ENCODE results near the gene ESRP2.

The ESRP2 gene

GRCh38 chr16:68187505-68187904 is 48.4 kb downstream of the ESRP2 start:
- Histone ChIP-seq H4K20me1 (ENCODE audit: insufficient read depth, low read length) (no peaks in the 10 kb centered on the region; the same call in 1 of the 2 replicates), H3K36me3 (replicated peaks; ENCODE audit: insufficient read depth, low read length) (no peaks in the 10 kb centered on the region), H3K4me3 (ENCODE audit: low read length) (no peak overlapping the region), H3F3A (ENCODE audit: insufficient read depth, low read length) (no peaks in the 10 kb centered on the region), H3K4me1 (ENCODE audit: low read length) (no peaks in the 10 kb centered on the region), H3K27ac (ENCODE audit: low read length) (no peak overlapping the region), H3K9ac (ENCODE audit: low read length) (no peak overlapping the region), H3K27me3 (replicated peaks; ENCODE audit: insufficient read depth, low read length) (no peaks in the 10 kb centered on the region), H3K79me2 (ENCODE audit: low read length) (no peaks in the 10 kb centered on the region), H3K9me3 (replicated peaks; ENCODE audit: insufficient read depth, low read length) (no peaks in the 10 kb centered on the region), H3K4me2 (ENCODE audit: low read depth, low read length) (no peak overlapping the region), H3K9me2 (replicated peaks; ENCODE audit: insufficient read depth, low read length) (no peaks in the 10 kb centered on the region), H2AFZ (ENCODE audit: low read length) (no peak overlapping the region)
- no peak for DNase-seq
- TF ChIP-seq CTCF (IDR thresholded peaks at IDR 0.05; ENCODE audit: low read length), result no peak
- TF ChIP-seq EZH2 (optimal IDR thresholded peaks at IDR 0.05; ENCODE audit: low read depth, low read length), result no peak
- no peak for TF ChIP-seq EZH2phosphoT487 (IDR thresholded peaks at IDR 0.05; ENCODE audit: low read length)

- Histone ChIP-seq H3F3A (ENCODE audit: insufficient read depth, low read length) (no peaks in the 10 kb centered on the region), H3K9ac (ENCODE audit: low read length) (no peak overlapping the region), H3K4me3 (ENCODE audit: low read length) (no peak overlapping the region), H3K4me1 (ENCODE audit: low read length) (no peaks in the 10 kb centered on the region), H3K9me3 (replicated peaks; ENCODE audit: insufficient read depth, low read length) (no peaks in the 10 kb centered on the region), H3K36me3 (replicated peaks; ENCODE audit: insufficient read depth, low read length) (no peaks in the 10 kb centered on the region), H3K79me2 (ENCODE audit: low read length) (no peaks in the 10 kb centered on the region), H2AFZ (ENCODE audit: low read length) (no peak overlapping the region), H3K4me2 (ENCODE audit: low read depth, low read length) (no peak overlapping the region), H3K27me3 (replicated peaks; ENCODE audit: insufficient read depth, low read length) (no peaks in the 10 kb centered on the region), H3K27ac (ENCODE audit: low read length) (no peak overlapping the region), H4K20me1 (ENCODE audit: insufficient read depth, low read length) (no peaks in the 10 kb centered on the region), H3K9me2 (replicated peaks; ENCODE audit: insufficient read depth, low read length) (no peaks in the 10 kb centered on the region)
- TF ChIP-seq EZH2 (optimal IDR thresholded peaks at IDR 0.05; ENCODE audit: low read depth, low read length) (no peak), EZH2phosphoT487 (IDR thresholded peaks at IDR 0.05; ENCODE audit: low read length) (no peak), CTCF (IDR thresholded peaks at IDR 0.05; ENCODE audit: low read length) (no peak)
- DNase-seq, result no peak
Observed at GRCh38 chr16:68186877-68187276, 49.0 kb downstream of the ESRP2 start.

GRCh38 chr16:68183046-68183445 is 52.9 kb downstream of the ESRP2 start:
- Histone ChIP-seq H3K9me2 (replicated peaks; ENCODE audit: insufficient read depth, low read length) (no peaks in the 10 kb centered on the region), H3K27me3 (replicated peaks; ENCODE audit: insufficient read depth, low read length) (no peaks in the 10 kb centered on the region), H3K36me3 (replicated peaks; ENCODE audit: insufficient read depth, low read length) (no peaks in the 10 kb centered on the region), H3F3A (ENCODE audit: insufficient read depth, low read length) (no peaks in the 10 kb centered on the region), H4K20me1 (ENCODE audit: insufficient read depth, low read length) (no peaks in the 10 kb centered on the region), H3K79me2 (ENCODE audit: low read length) (no peaks in the 10 kb centered on the region), H3K4me3 (ENCODE audit: low read length) (no peak overlapping the region), H3K4me2 (ENCODE audit: low read depth, low read length) (no peak overlapping the region), H3K4me1 (ENCODE audit: low read length) (no peaks in the 10 kb centered on the region), H2AFZ (ENCODE audit: low read length) (no peak overlapping the region), H3K27ac (ENCODE audit: low read length) (no peak overlapping the region), H3K9me3 (replicated peaks; ENCODE audit: insufficient read depth, low read length) (no peaks in the 10 kb centered on the region), H3K9ac (ENCODE audit: low read length) (no peak overlapping the region)
- no peak for TF ChIP-seq CTCF (IDR thresholded peaks at IDR 0.05; ENCODE audit: low read length)
- TF ChIP-seq EZH2 (optimal IDR thresholded peaks at IDR 0.05; ENCODE audit: low read depth, low read length), result no peak
- no peak for TF ChIP-seq EZH2phosphoT487 (IDR thresholded peaks at IDR 0.05; ENCODE audit: low read length)
- no peak for DNase-seq

Data from MM.1S (cell line).